Glomerular visceral epithelial cell (primary cell): ENCODE data around the gene SLC6A20.

Source experiments
- DNase-seq: peaks from one replicate; pipeline ENCODE4 v3.0.0-alpha.2; 2016; ENCODE audit errors: extremely low spot score

The SLC6A20 gene

GRCh38 chr3:45802146-45802545 lies 5.8 kb upstream of the SLC6A20 start:
- DNase-seq, result no peak

GRCh38 chr3:45800611-45801010 lies 4.3 kb upstream of the SLC6A20 start:
- no peak for DNase-seq

GRCh38 chr3:45799586-45799985 lies 3.2 kb upstream of the SLC6A20 start:
- no peak for DNase-seq

DNA sequence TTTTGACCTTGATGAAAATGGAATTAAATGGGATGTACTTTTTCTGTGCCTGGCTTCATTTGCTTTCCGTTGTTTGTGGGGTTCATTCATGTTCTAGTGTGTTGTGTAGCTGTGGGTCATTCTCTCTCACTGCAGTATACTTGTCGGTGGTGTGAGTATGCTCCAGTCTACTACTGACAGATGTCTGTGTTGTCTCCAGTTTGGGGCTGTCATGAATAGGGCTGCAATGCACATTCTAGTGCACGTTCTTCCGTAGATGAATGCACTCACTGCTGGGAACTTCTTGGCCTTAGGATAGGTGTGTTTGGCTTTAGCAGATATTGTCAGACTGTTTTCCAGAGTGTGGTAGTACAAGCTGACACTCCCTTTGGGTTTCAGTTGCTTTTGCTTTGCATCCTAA lies 1.7 kb upstream of the SLC6A20 start:
- no peak for DNase-seq

GRCh38 chr3:45796902-45797637 lies 734 bp upstream of the SLC6A20 start:
- no peak for DNase-seq

DNA sequence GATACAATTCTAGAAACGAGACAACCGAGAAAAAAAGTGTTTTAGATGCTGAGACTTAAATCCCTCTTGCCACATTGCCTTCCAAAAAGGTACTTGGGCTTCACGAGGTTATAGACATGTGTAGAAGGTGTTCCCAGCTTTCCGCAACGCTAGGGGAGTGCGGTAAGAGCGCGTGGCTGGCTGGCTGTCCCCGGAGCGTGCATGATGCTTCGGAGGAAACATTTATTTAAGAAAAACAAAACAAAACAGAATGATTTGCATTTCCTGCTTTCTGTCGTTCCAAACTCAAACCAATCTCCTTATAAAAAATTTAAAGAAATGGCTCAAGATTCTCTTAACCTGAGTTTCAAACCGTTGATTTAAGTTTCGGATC lies 841 bp downstream of the SLC6A20 start:
- DNase-seq, result no peak

- no peak for DNase-seq
Observed at GRCh38 chr3:45794660-45795059, 1.7 kb downstream of the SLC6A20 start.

- no peak for DNase-seq
Observed at GRCh38 chr3:45794177-45794560, 2.2 kb downstream of the SLC6A20 start.

GRCh38 chr3:45793482-45794176 lies 2.7 kb downstream of the SLC6A20 start:
- DNase-seq, result no peak

- no peak for DNase-seq
Observed at GRCh38 chr3:45792516-45793172, 3.7 kb downstream of the SLC6A20 start.

GRCh38 chr3:45792036-45792435 lies 4.3 kb downstream of the SLC6A20 start:
- DNase-seq, result no peak

- DNase-seq, result no peak
Observed at GRCh38 chr3:45790596-45790995, 5.7 kb downstream of the SLC6A20 start.

GRCh38 chr3:45789235-45789812 lies 7.0 kb downstream of the SLC6A20 start:
- no peak for DNase-seq

DNA sequence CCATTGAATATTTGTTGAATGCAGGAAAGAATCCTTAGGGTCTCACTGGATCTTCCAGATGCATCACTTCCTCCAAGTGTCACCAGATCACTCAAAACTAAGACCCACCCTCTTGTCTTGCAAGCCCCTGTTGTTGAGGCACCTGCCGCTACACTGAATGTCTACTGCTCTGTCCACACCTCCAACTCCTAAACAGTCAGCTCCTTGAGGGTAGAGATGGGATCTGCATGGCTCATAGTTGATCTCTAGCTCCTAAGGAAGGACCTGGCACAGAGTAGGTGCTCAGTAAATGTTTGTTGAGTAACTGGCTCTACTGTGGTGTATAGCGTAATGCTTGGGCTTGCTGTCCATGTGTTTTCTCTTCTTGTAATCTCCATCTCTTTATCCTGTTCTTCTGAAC lies 8.8 kb downstream of the SLC6A20 start:
- no peak for DNase-seq

DNA sequence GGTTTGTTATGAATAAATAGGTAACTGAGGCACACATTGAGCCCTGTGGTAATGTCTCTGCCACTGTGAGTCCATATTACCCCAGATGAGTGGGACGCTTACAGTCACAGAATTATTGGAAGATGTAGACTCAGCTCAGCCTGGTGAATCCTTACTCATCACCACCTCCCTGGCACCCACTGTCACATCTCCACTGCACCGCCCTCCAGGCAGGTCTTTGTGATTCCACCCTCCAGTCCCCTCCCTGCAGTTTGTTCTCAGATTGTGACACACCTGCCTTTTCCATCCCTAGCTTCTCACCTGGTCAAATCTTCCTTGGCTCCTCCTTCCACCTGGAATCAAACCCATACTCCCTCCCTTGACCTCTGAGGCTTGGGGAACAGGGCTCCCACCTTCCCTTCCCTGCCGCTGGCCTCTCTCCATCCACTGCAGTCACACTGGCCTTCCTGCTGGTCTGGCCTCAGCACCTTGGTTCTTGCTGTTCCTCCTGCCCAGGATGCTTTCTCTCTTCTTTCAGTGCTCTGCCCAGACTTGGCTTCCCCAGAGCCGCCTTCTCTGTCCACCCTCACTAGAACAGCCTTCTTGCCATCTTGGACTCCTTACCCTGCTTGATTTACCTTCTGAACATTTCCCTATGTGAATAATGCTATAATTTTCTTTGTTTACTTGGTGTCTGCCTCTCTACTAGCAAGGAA lies 9.4 kb downstream of the SLC6A20 start:
- DNase-seq, result no peak

- DNase-seq, result no peak
Observed at GRCh38 chr3:45785605-45786150, 10.7 kb downstream of the SLC6A20 start.

GRCh38 chr3:45783667-45784066 lies 12.7 kb downstream of the SLC6A20 start:
- no peak for DNase-seq

GRCh38 chr3:45782381-45782780 lies 14.0 kb downstream of the SLC6A20 start:
- no peak for DNase-seq

- DNase-seq, result no peak
Observed at GRCh38 chr3:45781841-45782240, 14.5 kb downstream of the SLC6A20 start.

GRCh38 chr3:45781271-45781670 lies 15.1 kb downstream of the SLC6A20 start:
- DNase-seq, result no peak
